Caco-2 (cell line): ENCODE results near the gene FAM174C. TPM values are rescaled to one million over a fixed set of nuclear protein-coding genes. Genes with fewer than 3 reads are reported as not detected.

Source experiments
- BruUV-seq: library from RNA; stranded (reverse); fragments of 400-500 nt; replicated peaks from 2 replicates; lab custom pipeline; 2021; lab: Mats Ljungman, UMichigan
- CTCF ChIA-PET: fragments of 300-600 bp; sonication (Branson Sonifier 250); formaldehyde crosslinking; loops from one replicate; lab custom pipeline; 2022; ENCODE audit warnings: antibody characterized with exemption; lab: Charles Lee
- POLR2A ChIA-PET: fragments of 300-600 bp; sonication (Branson Sonifier 250); formaldehyde crosslinking; loops from one replicate; lab custom pipeline; 2022; ENCODE audit warnings: antibody characterized with exemption; lab: Charles Lee
- DNase-seq, 2 experiments: peaks; one replicate each; pipeline versions ENCODE4 v3.0.0 to v3.0.0-alpha.2; 2020 to 2022
- H3K27me3 ChIP-seq: replicated peaks from 2 replicates; pipeline ENCODE4 v1.6.0; 2011; ENCODE audit warnings: low read length; ENCODE audit not compliant: control insufficient read depth, insufficient read depth
- H3K36me3 ChIP-seq: 2 replicates; pipeline ENCODE4 v1.5.1; 2011; ENCODE audit warnings: low read length; ENCODE audit not compliant: control insufficient read depth, insufficient read depth
- H3K4me1 ChIP-seq: fragments of 250-450 bp; sonication (Bioruptor Pico); 2 replicates; pipeline ENCODE4 v1.5.1; 2020; ENCODE audit warnings: mild to moderate bottlenecking
- H3K4me3 ChIP-seq: 2 replicates; pipeline ENCODE4 v1.5.1; 2011; ENCODE audit warnings: low read depth, mild to moderate bottlenecking, control low read depth, low read length
- H3K9me3 ChIP-seq: fragments of 250-450 bp; sonication (Bioruptor Pico); 2 replicates; pipeline ENCODE4 v1.5.1; 2020; ENCODE audit warnings: mild to moderate bottlenecking, moderate library complexity
- H3K27ac Mint-ChIP-seq: one replicate; pipeline ENCODE4 v1.8.0; 2022; ENCODE audit warnings: mixed read lengths; ENCODE audit not compliant: unreplicated experiment
- H3K27me3 Mint-ChIP-seq: one replicate; pipeline ENCODE4 v1.8.0; 2022; ENCODE audit warnings: mixed read lengths; ENCODE audit not compliant: insufficient read depth, unreplicated experiment
- H3K36me3 Mint-ChIP-seq: one replicate; pipeline ENCODE4 v1.8.0; 2022; ENCODE audit warnings: mild to moderate bottlenecking, mixed read lengths; ENCODE audit not compliant: insufficient read depth, unreplicated experiment
- H3K4me1 Mint-ChIP-seq: one replicate; pipeline ENCODE4 v1.8.0; 2022; ENCODE audit warnings: low read depth, mixed read lengths; ENCODE audit not compliant: unreplicated experiment
- H3K4me3 Mint-ChIP-seq: one replicate; pipeline ENCODE4 v1.8.0; 2022; ENCODE audit warnings: mild to moderate bottlenecking, moderate library complexity, mixed read lengths; ENCODE audit not compliant: unreplicated experiment
- H3K9me3 Mint-ChIP-seq: one replicate; pipeline ENCODE4 v1.8.0; 2022; ENCODE audit warnings: mixed read lengths; ENCODE audit not compliant: unreplicated experiment
- CTCF ChIP-seq, 2 experiments: fragments of 200-600 bp in 1 of 2; IDR thresholded peaks; 1 replicate in 1 of 2; 2 replicates in 1 of 2; pipeline versions ENCODE4 v1.5.1 to v1.8.0; 2011 to 2022; ENCODE audit warnings: antibody characterized with exemption in 1 of 2, control low read depth in 1 of 2, inconsistent platforms in 1 of 2, low read depth in 1 of 2, low read length in 1 of 2, mild to moderate bottlenecking in 1 of 2, moderate library complexity in 1 of 2; ENCODE audit not compliant: insufficient read depth in 1 of 2, severe bottlenecking in 1 of 2, unreplicated experiment in 1 of 2
- intact Hi-C: fragments of 100-400 bp; cut with micrococcal nuclease; formaldehyde crosslinking; loops from one replicate; pipeline ENCODE4 v1.10.0; 2022; ENCODE audit not compliant: unreplicated experiment
- total RNA-seq: library from RNA; stranded (reverse); gene quantifications from 2 replicates; pipeline ENCODE4 v1.2.3, GENCODE V29; 2022

The FAM174C gene
- total RNA-seq, 1 experiment from 2014 or later, result 51.0 TPM

- POLR2A ChIA-PET, result no interaction called here
- no peak for TF ChIP-seq CTCF (IDR thresholded peaks at IDR 0.05; ENCODE audit: insufficient read depth in 1 of 2, low read depth in 1 of 2, low read length in 1 of 2, severe bottlenecking in 1 of 2, unreplicated experiment in 1 of 2)
- H3K4me1 ChIP-seq, result peaks cover 45% of the 10 kb centered on the region
- H3K9me3 ChIP-seq, result no peaks in the 10 kb centered on the region
- DNase-seq, result no peak
- Mint-ChIP-seq H3K4me3 (no peak overlapping the region), H3K27me3 (no peaks in the 10 kb centered on the region), H3K27ac (no peak overlapping the region), H3K4me1 (peaks cover 6% of the 10 kb centered on the region), H3K9me3 (no peaks in the 10 kb centered on the region), H3K36me3 (peaks cover 6% of the 10 kb centered on the region)
- no peaks in the 10 kb centered on the region for H3K27me3 ChIP-seq
- no peak overlapping the region for H3K4me3 ChIP-seq
- intact Hi-C loops, result no loop called here
- H3K36me3 ChIP-seq, result no peaks in the 10 kb centered on the region
- BruUV-seq, result no TSS peak
- CTCF ChIA-PET, result no interaction called here
Measured at GRCh38 chr19:1288833-1289685, 13.7 kb downstream of the FAM174C start.

- H3K4me3 Mint-ChIP-seq, result no peak overlapping the region
- H3K36me3 Mint-ChIP-seq, result peaks cover under 1% of the 10 kb centered on the region
- no peaks in the 10 kb centered on the region for H3K27me3 Mint-ChIP-seq
- CTCF ChIA-PET, result no interaction called here
- no peak for TF ChIP-seq CTCF (IDR thresholded peaks at IDR 0.05; ENCODE audit: insufficient read depth in 1 of 2, low read depth in 1 of 2, low read length in 1 of 2, severe bottlenecking in 1 of 2, unreplicated experiment in 1 of 2)
- Histone ChIP-seq H3K9me3 (no peaks in the 10 kb centered on the region), H3K36me3 (no peaks in the 10 kb centered on the region), H3K4me1 (peaks cover 39% of the 10 kb centered on the region), H3K4me3 (no peak overlapping the region), H3K27me3 (no peaks in the 10 kb centered on the region)
- DNase-seq, result no peak
- intact Hi-C loops, result loop anchor here (10.0 kb wide), 1 partner anchor 1255 kb away; no protein-coding TSS in a partner anchor
- no peaks in the 10 kb centered on the region for H3K9me3 Mint-ChIP-seq
- POLR2A ChIA-PET, result no interaction called here
- no TSS peak for BruUV-seq
- peaks cover under 1% of the 10 kb centered on the region for H3K4me1 Mint-ChIP-seq
- no peak overlapping the region for H3K27ac Mint-ChIP-seq
Measured at GRCh38 chr19:1289686-1290025, 14.3 kb downstream of the FAM174C start.

GRCh38 chr19:1290196-1290702 lies 14.9 kb downstream of the FAM174C start:
- Histone ChIP-seq H3K9me3 (no peaks in the 10 kb centered on the region), H3K36me3 (no peaks in the 10 kb centered on the region), H3K4me1 (peaks cover 33% of the 10 kb centered on the region), H3K27me3 (no peaks in the 10 kb centered on the region), H3K4me3 (no peak overlapping the region)
- Mint-ChIP-seq H3K27ac (no peak overlapping the region), H3K27me3 (no peaks in the 10 kb centered on the region), H3K36me3 (no peaks in the 10 kb centered on the region), H3K4me3 (no peak overlapping the region), H3K9me3 (no peaks in the 10 kb centered on the region), H3K4me1 (no peaks in the 10 kb centered on the region)
- intact Hi-C loops, result loop anchor here (10.0 kb wide), 1 partner anchor 1255 kb away; no protein-coding TSS in a partner anchor
- BruUV-seq, result no TSS peak
- TF ChIP-seq CTCF (IDR thresholded peaks at IDR 0.05; ENCODE audit: insufficient read depth in 1 of 2, low read depth in 1 of 2, low read length in 1 of 2, severe bottlenecking in 1 of 2, unreplicated experiment in 1 of 2), result no peak
- DNase-seq, result no peak
- ChIA-PET POLR2A (no interaction called here), CTCF (no interaction called here)
